PFSK-1 (cell line): ENCODE results near the gene SRP9.

Experiments
- FOXP2 ChIP-seq: optimal IDR thresholded peaks from 2 replicates; pipeline ENCODE3; 2011; ENCODE audit warnings: borderline replicate concordance, control low read depth, inconsistent platforms; ENCODE audit not compliant: insufficient read depth; ENCODE audit errors: extremely low read length, extremely low read depth
- POLR2AphosphoS5 ChIP-seq: IDR thresholded peaks from 2 replicates; pipeline ENCODE4 v1.6.1; 2012; ENCODE audit warnings: low read depth, mild to moderate bottlenecking, control low read depth, low read length, moderate library complexity
- REST ChIP-seq, 2 experiments: IDR thresholded peaks; 2 replicates each; pipeline versions ENCODE4 v1.6.1 to v1.8.0; 2011 to 2012; ENCODE audit warnings: low read depth in 2 of 2, low read length in 2 of 2, control low read depth in 1 of 2, inconsistent platforms in 1 of 2, mild to moderate bottlenecking in 1 of 2, moderate library complexity in 1 of 2; ENCODE audit not compliant: insufficient read depth in 1 of 2
- SIN3A ChIP-seq: IDR thresholded peaks from 2 replicates; pipeline ENCODE4 v1.6.1; 2012; ENCODE audit warnings: mild to moderate bottlenecking, low read length, moderate library complexity, borderline replicate concordance; ENCODE audit not compliant: insufficient read depth

GRCh38 chr1:225814381-225814780 is 36.8 kb downstream of the SRP9 start:
- no peak for TF ChIP-seq POLR2AphosphoS5
- TF ChIP-seq SIN3A = no peak
- TF ChIP-seq REST (IDR thresholded peaks at IDR 0.05; ENCODE audit: insufficient read depth in 1 of 2, low read depth in 2 of 2, low read length in 2 of 2) = no peak
- no peak for TF ChIP-seq FOXP2
